ENCODE results near the gene DTX3.

Gene DTX3

GRCh38 chr12:57602544-57602943, 2.1 kb upstream of the DTX3 start:
- TF ChIP-seq HDGF (IDR thresholded peaks at IDR 0.05; ENCODE audit: borderline replicate concordance) = no peak
- no peak for TF ChIP-seq CTBP1 (IDR thresholded peaks at IDR 0.05; ENCODE audit: borderline replicate concordance)
- TF ChIP-seq FOXM1 (IDR thresholded peaks at IDR 0.05; ENCODE audit: borderline replicate concordance) = no peak
- TF ChIP-seq PKNOX1 (IDR thresholded peaks at IDR 0.05) = no peak
- no peak for TF ChIP-seq FOXA1 (IDR thresholded peaks at IDR 0.05)
- no peak for TF ChIP-seq SUZ12 (IDR thresholded peaks at IDR 0.05)
- no peak for TF ChIP-seq TARDBP (IDR thresholded peaks at IDR 0.05)
- no peak for TF ChIP-seq FOXK2 (IDR thresholded peaks at IDR 0.05)
- TF ChIP-seq BHLHE40 (IDR thresholded peaks at IDR 0.05; ENCODE audit: borderline replicate concordance) = no peak
- no peak for TF ChIP-seq LEF1 (IDR thresholded peaks at IDR 0.05; ENCODE audit: borderline replicate concordance)
- TF ChIP-seq ARNT (IDR thresholded peaks at IDR 0.05) = no peak
- no peak for TF ChIP-seq NFRKB (IDR thresholded peaks at IDR 0.05)
- TF ChIP-seq ZNF384 (IDR thresholded peaks at IDR 0.05) = no peak
- no peak for TF ChIP-seq ELF4 (IDR thresholded peaks at IDR 0.05)
- no peak for TF ChIP-seq L3MBTL2 (conservative IDR thresholded peaks at IDR 0.05)
- no peak for TF ChIP-seq SP1 (IDR thresholded peaks at IDR 0.05)
- POLR2A ChIA-PET = interaction anchor here (0.6 kb wide), 1 partner anchor 9 kb away, joined by 3 read pairs; the partner anchor contains the start of gene ARHGEF25
- CTCF ChIA-PET = no interaction called here
- DNase-seq (ENCODE audit: extremely low spot score) = no peak

GRCh38 chr12:57603324-57603723, 1.3 kb upstream of the DTX3 start:
- POLR2A ChIA-PET = no interaction called here
- TF ChIP-seq PKNOX1 (IDR thresholded peaks at IDR 0.05) (no peak), FOXM1 (IDR thresholded peaks at IDR 0.05; ENCODE audit: borderline replicate concordance) (no peak), FOXK2 (IDR thresholded peaks at IDR 0.05) (no peak), SUZ12 (IDR thresholded peaks at IDR 0.05) (no peak), HDGF (IDR thresholded peaks at IDR 0.05; ENCODE audit: borderline replicate concordance) (no peak), BHLHE40 (IDR thresholded peaks at IDR 0.05; ENCODE audit: borderline replicate concordance) (no peak), FOXA1 (IDR thresholded peaks at IDR 0.05) (no peak), TARDBP (IDR thresholded peaks at IDR 0.05) (no peak), SP1 (IDR thresholded peaks at IDR 0.05) (no peak), CTBP1 (IDR thresholded peaks at IDR 0.05; ENCODE audit: borderline replicate concordance) (no peak), ZNF384 (IDR thresholded peaks at IDR 0.05) (no peak), L3MBTL2 (conservative IDR thresholded peaks at IDR 0.05) (no peak), ELF4 (IDR thresholded peaks at IDR 0.05) (no peak), ARNT (IDR thresholded peaks at IDR 0.05) (no peak), LEF1 (IDR thresholded peaks at IDR 0.05; ENCODE audit: borderline replicate concordance) (no peak)
- no peak for DNase-seq (ENCODE audit: extremely low spot score)
- CTCF ChIA-PET = no interaction called here

- ChIA-PET POLR2A (interaction anchor here (0.8 kb wide), 1 partner anchor 19 kb away, joined by 3 read pairs; no protein-coding TSS in a partner anchor), CTCF (no interaction called here)
- no peak for DNase-seq (ENCODE audit: extremely low spot score)
- TF ChIP-seq ARNT (IDR thresholded peaks at IDR 0.05) = no peak
- no peak for TF ChIP-seq BHLHE40 (IDR thresholded peaks at IDR 0.05; ENCODE audit: borderline replicate concordance)
These were observed 690 bp upstream of the DTX3 start for GRCh38 chr12:57603815-57604453.

DNA sequence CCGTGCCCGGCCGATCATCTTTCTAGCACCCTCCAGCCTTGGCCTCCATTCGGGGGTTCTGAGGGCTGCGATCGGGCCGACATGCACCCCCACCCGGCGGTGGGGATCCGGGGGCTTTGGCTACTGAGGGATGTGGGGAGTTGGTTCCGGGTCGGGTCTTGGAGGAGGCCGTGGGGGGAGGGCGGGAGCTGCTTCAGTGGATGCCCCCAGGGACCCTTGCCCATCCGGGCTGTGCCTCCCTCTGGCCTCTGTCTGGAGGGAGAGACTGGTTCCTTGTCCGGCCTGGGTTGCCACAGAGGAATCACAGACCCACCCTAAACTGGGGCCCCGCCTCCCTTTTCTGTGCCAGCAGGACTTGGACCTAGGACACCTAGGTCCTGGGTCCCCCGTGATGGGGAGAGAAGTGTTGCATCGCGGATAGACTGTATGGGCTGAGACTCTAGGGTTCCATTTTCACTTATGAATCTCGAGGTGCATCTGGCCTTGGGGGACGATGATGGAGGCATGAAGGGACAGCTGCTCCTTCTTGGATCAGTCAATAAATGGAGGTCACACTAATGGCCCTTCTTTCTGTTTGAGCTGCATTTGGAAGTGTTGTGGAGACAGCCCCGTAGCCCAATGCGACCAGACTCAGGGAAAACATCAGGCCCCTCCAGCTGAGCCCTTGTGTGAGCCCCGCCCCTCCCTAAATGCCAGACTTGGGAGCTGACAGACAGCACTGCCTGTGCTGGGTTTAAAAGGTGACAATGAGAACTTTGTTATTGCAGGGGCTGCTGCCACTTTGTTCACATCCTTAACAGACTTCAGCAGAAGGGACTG, 577 bp downstream of the DTX3 start:
- CTCF ChIA-PET = no interaction called here
- POLR2A ChIA-PET = no interaction called here

DNA sequence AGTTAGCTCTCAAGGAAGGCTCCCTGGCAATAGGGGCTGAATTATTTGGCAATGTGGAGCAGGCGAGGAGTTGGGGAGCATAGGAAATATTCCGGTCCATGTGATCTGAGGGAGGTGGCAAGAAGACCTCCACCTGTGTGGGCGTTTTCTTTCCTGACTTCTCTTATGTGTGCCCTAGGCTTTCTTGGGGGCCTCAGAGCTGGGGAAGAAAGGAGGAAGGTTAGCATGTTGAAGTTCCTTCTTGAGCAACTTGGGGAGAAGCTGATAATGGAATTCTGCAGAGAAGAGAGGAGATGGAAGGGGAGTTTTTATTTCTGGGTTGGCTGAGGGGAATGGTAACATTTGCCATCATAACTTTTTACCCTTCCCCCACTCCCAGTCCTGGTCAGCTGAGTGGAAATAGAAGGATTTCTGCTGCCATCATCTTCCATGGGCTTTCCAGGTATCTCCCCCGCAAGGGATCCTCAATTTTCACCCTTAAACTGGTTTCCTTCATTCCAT, 1.2 kb downstream of the DTX3 start:
- ChIA-PET POLR2A (no interaction called here), CTCF (no interaction called here)
- no peak for DNase-seq (ENCODE audit: extremely low spot score)
- TF ChIP-seq TARDBP (IDR thresholded peaks at IDR 0.05) (no peak), SP1 (IDR thresholded peaks at IDR 0.05) (no peak)

More for the DNA sequence above, 577 bp downstream of the DTX3 start:
- no peak for TF ChIP-seq TARDBP (IDR thresholded peaks at IDR 0.05)
- no peak for TF ChIP-seq L3MBTL2 (conservative IDR thresholded peaks at IDR 0.05)
- no peak for TF ChIP-seq SUZ12 (IDR thresholded peaks at IDR 0.05)
- DNase-seq (ENCODE audit: extremely low spot score) = no peak

GRCh38 chr12:57606399-57606798, 1.8 kb downstream of the DTX3 start:
- ChIA-PET CTCF (no interaction called here), POLR2A (no interaction called here)
- no peak for DNase-seq (ENCODE audit: extremely low spot score)
- TF ChIP-seq SUZ12 (IDR thresholded peaks at IDR 0.05) = no peak
- no peak for TF ChIP-seq FOXA1 (IDR thresholded peaks at IDR 0.05)

DNA sequence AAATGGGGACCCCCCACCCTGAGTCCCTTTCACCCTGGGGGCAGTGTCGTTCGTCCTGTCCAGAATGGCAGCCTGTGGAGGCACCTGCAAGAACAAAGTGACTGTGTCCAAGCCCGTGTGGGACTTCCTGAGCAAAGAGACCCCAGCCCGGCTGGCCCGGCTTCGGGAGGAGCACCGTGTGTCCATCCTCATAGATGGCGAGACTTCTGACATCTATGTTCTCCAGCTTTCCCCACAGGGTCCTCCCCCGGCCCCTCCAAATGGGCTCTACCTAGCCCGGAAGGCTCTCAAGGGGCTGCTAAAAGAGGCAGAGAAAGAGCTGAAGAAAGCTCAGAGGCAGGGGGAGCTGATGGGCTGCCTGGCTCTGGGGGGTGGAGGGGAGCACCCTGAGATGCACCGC, 2.2 kb downstream of the DTX3 start:
- DNase-seq (ENCODE audit: extremely low spot score) = no peak
- TF ChIP-seq L3MBTL2 (conservative IDR thresholded peaks at IDR 0.05) (no peak), BHLHE40 (IDR thresholded peaks at IDR 0.05; ENCODE audit: borderline replicate concordance) (no peak), FOXM1 (IDR thresholded peaks at IDR 0.05; ENCODE audit: borderline replicate concordance) (no peak), LEF1 (IDR thresholded peaks at IDR 0.05; ENCODE audit: borderline replicate concordance) (no peak), PKNOX1 (IDR thresholded peaks at IDR 0.05) (no peak), NFRKB (IDR thresholded peaks at IDR 0.05) (no peak), ELF4 (IDR thresholded peaks at IDR 0.05) (no peak), ARNT (IDR thresholded peaks at IDR 0.05) (no peak), FOXK2 (IDR thresholded peaks at IDR 0.05) (no peak), FOXA1 (IDR thresholded peaks at IDR 0.05) (no peak), SUZ12 (IDR thresholded peaks at IDR 0.05) (no peak), CTBP1 (IDR thresholded peaks at IDR 0.05; ENCODE audit: borderline replicate concordance) (no peak), HDGF (IDR thresholded peaks at IDR 0.05; ENCODE audit: borderline replicate concordance) (no peak), ZNF384 (IDR thresholded peaks at IDR 0.05) (no peak), SP1 (IDR thresholded peaks at IDR 0.05) (no peak)
- POLR2A ChIA-PET = no interaction called here
- CTCF ChIA-PET = interaction anchor here (0.6 to 1.2 kb wide), 2 partner anchors 15 to 226 kb away, joined by 3 read pairs; no protein-coding TSS in a partner anchor
